ENCODE results near the gene BPHL.
"Not testable (repeated sequence)": the region's sequence is repeated elsewhere in the genome, so short reads cannot be mapped to it uniquely, and the experiment has no call there.

BPHL gene

GRCh38 chr6:3118353-3119039, at the start of gene BPHL:
BPHL (plus strand) TSS chr6:3118711; CDS start chr6:3118741, 30 bp downstream.
- DNase-seq, result peak; percentile 97 to 99

GRCh38 chr6:3071568-3071967, 46.9 kb upstream of the BPHL start:
- DNase-seq, result no peak

- no peak for DNase-seq
Observed at GRCh38 chr6:3072798-3073197, 45.7 kb upstream of the BPHL start.

DNA sequence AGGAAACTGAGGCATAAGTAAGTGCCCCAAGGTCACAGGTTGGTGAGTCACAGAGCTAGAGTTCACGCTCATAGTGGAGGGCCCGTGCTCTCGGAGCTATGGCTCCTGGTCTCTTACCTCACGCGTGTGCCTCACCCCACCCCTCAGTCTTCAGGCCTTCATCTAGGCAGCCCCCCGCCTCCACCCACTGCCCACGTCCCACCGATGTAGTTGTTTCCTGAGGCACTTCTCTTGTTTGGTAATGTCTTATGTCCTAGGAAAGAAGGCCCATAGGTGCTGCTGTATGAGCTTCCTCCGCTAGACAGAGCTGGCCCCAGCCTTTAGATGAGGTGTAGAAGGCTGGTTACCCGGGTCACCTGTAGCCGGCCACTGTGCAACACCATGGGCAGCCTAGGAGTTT, 45.1 kb upstream of the BPHL start:
- DNase-seq, result no peak

DNA sequence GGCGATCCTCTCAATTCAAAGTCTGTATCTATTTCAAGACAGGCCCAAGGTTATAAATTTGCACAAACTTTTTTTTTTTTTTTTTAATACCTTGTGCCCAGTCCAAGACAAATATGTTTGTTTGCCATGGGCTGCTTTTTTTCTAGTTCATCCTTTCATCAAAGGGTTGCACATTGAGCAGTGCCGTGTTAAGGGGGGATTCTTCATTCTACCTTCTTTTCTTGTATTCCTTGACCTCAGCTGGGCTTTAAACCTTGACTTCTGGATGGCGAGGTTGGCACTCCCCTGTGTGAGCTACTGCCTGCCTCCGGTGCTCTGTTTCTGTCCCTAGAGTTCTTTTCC, 42.8 kb upstream of the BPHL start:
- no peak for DNase-seq

GRCh38 chr6:3076320-3076719, 42.2 kb upstream of the BPHL start:
- DNase-seq, result no peak

- DNase-seq, result no peak
Observed at GRCh38 chr6:3077430-3077829, 41.1 kb upstream of the BPHL start.

- not testable (repeated sequence) for DNase-seq
Observed at GRCh38 chr6:3078952-3079351, 39.6 kb upstream of the BPHL start.

- no peak for DNase-seq
Observed at GRCh38 chr6:3079682-3080081, 38.8 kb upstream of the BPHL start.

GRCh38 chr6:3081960-3082359, 36.6 kb upstream of the BPHL start:
- DNase-seq, result no peak

DNA sequence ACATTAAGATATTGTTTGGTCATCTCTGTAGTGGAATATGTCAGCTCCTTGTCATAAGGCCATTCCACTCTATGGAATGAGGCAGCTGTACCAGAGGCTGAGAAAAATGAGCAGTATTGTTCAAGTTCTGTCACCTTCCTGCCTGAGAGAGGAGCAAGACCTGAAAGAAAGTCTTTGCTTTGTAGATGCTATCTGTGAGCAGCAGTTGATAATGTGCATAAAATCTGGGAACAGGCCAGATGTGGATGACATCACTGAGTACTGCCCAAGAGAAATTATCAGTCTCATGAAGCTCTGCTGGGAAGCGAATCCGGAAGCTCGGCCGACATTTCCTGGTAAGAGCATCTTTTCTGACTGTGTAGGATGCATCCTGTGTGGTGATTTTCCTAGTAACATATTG, 33.4 kb upstream of the BPHL start:
- DNase-seq, result no peak

- DNase-seq, result no peak
Observed at GRCh38 chr6:3086282-3086946, 32.1 kb upstream of the BPHL start.

DNA sequence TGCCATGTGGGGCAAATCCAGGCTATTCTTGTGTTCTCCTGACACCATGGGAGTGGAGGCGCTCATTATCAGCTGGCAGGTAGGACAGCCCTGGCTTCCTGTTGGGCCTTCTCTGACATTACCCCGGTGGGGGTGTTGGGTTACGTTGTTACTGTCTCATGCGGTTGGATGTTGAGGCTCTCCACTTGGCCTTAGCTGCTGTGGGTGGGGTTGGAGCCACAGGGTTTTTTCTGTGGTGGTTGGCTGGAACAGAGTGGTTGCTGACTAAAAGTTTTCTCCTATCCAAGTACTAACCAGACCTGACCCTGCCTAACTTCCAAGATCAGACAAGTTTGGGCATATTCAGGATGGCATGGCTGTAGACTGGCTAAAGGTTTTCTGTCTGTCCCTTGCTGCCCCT, 30.1 kb upstream of the BPHL start:
- DNase-seq, result no peak

DNA sequence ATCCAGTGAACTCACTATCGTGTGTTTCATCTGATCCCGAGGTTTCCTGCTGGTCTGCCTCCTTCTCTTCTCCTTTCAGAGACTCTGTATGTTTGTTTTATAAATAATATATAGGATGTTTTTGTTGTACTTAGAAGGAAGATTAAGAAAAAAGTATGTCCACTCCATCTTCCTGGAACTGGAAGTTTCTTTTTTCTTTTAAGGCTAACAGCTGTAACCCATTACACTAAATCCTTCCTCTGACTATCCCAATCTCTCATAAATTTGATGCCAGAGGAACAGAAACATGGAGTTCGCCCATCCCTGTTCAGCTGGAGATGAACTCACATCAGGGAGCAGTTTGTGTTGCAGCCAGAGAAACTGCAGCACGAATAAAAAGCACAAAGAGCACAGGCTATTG, 29.5 kb upstream of the BPHL start:
- DNase-seq, result no peak

DNA sequence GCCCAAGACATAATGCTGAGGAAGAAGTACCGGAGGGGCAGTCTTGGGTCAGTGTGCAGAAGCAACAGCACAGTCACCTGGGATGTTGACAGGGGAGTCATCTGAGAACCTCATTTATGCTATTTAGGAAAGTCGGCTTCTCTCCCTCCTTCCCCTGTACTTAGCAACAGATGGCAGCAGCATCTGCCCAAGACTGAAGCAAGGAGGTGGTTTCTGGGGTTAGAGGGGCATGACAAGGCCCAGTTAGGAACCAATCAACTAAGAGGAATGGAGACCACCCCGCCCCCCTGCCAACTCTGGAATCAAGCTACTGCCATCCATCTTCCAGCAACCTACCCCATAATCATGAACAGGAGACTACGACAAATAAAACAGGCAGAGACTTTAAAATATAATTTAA, 28.5 kb upstream of the BPHL start:
- DNase-seq, result no peak

DNA sequence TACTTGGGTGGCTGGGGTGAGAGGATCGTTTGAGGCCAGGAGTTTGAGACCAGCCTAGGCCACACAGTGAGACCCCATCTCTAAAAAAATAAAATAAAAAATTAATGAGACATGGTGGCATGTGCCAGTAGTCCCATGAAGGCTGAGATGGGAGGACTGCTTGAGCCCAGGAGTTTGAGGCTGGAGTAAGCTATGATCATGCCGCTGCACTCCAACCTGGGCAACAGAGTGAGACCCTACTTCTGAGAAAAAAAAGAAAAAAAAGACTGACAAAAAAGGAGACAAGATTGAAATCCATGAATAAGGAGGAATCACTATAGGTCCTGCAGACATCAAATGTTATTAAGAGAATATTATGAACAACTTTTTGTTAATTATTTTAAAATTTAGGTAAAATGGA, 23.7 kb upstream of the BPHL start:
- no peak for DNase-seq

DNA sequence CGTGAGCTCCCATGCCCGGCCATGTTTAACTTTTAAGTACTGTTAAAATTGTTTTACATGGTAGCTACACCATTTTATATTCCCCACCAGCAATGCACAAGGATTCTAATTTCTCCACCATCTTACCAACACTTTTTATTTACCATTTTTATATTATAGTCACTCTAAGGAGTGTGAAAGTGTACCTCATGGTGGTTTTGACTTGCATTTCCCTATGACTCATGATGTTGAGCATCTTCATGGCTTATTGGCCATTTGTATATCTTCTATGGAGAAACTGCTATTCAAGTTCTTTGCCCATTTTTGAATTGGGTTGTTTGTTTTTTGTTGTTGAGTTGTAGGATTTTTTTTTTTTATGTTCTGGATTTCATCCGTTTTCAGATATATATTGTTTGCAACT, 15.6 kb upstream of the BPHL start:
- no peak for DNase-seq

DNA sequence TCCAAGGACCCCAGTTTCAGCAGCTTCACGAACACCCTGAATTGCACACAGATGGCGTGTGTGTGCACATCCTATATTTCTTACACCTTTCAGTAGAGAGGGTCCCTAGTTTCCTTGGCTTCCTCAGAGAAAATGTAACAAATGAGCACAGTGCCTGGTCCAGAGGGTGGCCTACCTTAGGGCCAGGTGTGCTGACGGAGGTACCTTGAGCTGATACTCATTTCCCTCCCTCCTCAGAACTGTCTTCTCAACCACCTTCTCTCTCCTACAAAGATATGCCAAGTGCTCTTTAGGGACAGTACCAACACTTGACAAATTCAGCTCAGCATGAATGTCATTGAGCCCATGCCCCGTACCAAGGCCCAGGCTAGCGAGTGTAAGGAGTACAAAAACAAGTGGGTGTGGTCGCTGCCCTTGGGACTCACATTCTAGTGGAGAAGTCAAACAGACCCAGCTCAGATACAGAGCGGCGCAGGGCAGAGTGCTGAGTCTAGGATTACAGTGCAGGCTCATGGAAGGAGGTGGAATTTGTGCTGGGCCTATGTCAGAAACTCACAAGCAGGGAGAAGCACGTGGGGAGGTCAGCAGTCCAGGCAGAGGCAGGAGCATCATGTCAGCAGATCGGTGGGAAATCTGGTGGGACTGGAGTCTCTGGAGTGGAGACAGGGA, 9.6 kb upstream of the BPHL start:
- no peak for DNase-seq

DNA sequence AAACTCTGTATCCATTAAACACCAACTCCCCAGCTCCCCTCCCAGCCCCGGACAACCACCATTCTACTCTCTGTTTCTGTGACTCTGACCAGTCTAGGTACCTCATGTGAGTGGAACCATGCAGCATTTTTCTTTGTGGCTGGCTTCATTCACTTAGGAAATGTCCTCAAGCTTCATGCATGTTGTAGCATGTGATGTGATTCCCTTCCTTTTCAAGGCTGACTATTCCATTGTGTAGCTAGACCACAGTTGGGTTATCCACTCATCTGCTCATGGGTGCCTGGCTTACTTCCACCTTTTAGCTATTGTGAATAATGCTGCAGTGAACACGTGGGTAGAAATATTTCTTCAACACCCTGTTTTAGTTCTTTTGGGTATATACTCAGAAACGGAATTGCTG, 8.8 kb upstream of the BPHL start:
- no peak for DNase-seq

DNA sequence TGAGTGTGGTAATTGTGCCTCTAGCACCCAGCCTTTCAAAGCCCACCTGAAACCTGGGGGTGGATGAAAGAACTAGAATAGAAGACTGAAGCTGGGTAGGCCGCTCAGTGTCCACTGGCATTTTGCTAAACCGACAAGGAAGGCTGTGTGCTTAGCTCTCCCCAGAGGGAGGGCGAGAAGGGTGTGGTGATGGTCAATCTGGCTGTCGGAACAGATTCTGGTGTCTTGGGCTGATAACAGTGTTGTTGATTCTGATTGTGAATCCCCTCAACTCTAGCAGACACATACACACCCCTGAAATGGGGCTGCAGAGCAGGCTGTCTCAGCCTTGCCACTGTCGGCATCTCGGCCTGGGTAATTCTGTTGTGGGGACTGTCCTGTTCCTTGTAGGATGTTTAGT, 4.1 kb upstream of the BPHL start:
- DNase-seq, result no peak

DNA sequence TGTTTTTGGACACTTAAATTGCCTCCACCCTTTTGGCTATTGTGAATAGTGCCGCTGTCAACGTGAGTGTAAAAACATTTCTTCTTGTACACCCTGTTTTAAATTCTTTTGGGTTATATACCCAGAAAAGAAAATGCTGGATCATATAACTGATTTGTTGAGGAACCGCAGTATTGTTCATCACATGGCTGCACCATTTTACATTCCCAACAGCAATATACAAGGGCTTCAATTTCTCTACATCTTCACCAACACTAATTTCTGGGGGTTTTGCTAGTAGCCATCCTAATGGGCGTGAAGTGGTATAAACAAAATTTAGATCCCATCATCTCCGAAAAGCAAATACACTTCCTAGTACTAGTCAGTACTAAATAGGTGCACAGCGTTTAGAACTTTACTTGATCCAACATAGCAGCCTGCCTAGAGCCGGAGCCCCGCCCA, 579 bp upstream of the BPHL start:
- DNase-seq, result no peak

- DNase-seq, result no peak
Observed at GRCh38 chr6:3119040-3119723, 671 bp downstream of the BPHL start.

DNA sequence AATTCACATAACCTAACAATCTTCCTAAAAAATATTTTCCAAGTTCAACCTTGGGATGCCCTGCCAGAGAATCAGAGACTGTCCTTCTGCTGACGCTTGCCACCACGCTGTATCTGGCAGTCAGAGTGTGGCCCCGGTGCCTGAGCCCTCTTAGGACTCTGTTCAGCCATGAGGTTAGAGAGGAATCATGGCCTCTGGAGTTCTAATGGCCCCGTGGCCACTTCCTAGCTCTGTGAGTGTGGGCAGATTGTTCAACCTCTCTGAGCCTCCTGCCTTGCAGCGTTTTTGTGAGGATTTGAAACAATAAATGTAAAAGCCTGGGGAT, 2.2 kb downstream of the BPHL start:
- DNase-seq, result no peak

DNA sequence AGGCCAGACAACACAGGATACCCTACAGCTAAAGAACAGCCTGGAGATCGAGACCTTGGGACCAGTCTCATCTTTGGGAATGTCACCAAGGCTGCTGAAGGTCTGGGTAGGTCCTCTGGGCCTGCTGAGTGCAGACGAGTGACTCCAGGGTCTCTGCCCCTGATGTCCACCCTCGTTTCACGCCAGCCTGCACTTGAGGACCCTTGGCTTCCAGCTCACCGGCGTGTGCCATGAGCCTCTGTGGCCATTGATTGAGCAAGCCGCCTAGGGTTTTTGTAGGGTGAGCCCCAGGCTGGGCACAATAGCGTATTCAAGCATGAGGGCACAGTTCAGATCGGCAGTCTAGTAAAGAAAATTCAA, 4.3 kb downstream of the BPHL start:
- no peak for DNase-seq

All from CD4-positive, alpha-beta T cell treated with Interleukin-1 beta for 1 hour (primary cell).